Esophagus squamous epithelium (tissue), 5 donors: ENCODE measurements around the gene FRMD1. TPM values are rescaled to one million over a fixed set of nuclear protein-coding genes. Genes with fewer than 3 reads are reported as not detected.

Experiments used
- DNase-seq: peaks from one replicate; lab custom pipeline; 2025; lab: John Stamatoyannopoulos, UW
- H3K27ac ChIP-seq, 4 donors: fragments of 200-600 bp; sonication (generic); one replicate each; pipeline ENCODE4 v1.5.1; 2016 to 2019; ENCODE audit warnings: mild to moderate bottlenecking in 1 of 4
- H3K27me3 ChIP-seq, 4 donors: fragments of 200-600 bp; sonication (generic); 1 replicate in 3 of 4; 2 replicates in 1 of 4; pipeline versions ENCODE4 v1.5.1 to v1.6.0; 2017 to 2021; ENCODE audit warnings: antibody characterized with exemption in 1 of 4
- H3K36me3 ChIP-seq, 3 donors: fragments of 200-600 bp; sonication (generic); one replicate each; pipeline ENCODE4 v1.5.1; 2016 to 2019
- H3K4me1 ChIP-seq, 3 donors: fragments of 200-600 bp; sonication (generic); one replicate each; pipeline ENCODE4 v1.5.1; 2017 to 2019
- H3K4me3 ChIP-seq, 4 donors: fragments of 200-600 bp; sonication (generic); 1 replicate in 3 of 4; 2 replicates in 1 of 4; pipeline ENCODE4 v1.5.1; 2016 to 2019; ENCODE audit warnings: mild to moderate bottlenecking in 2 of 4, moderate library complexity in 1 of 4
- H3K9me3 ChIP-seq, 3 donors: fragments of 200-600 bp; sonication (generic); one replicate each; pipeline ENCODE4 v1.5.1; 2016 to 2019
- CTCF ChIP-seq, 6 experiments: fragments of 450-650 bp in 4 of 6; fragments of 200-600 bp in 2 of 6; sonication (generic) in 2 of 6; IDR thresholded peaks; one replicate each; pipeline ENCODE4 v1.5.1; 2016 to 2019; ENCODE audit warnings: antibody characterized with exemption in 6 of 6, mild to moderate bottlenecking in 4 of 6, moderate library complexity in 4 of 6
- POLR2A ChIP-seq, 4 donors: fragments of 450-650 bp; IDR thresholded peaks; one replicate each; pipeline ENCODE4 v1.6.1; 2017; ENCODE audit warnings: antibody characterized with exemption in 4 of 4, mild to moderate bottlenecking in 4 of 4, moderate library complexity in 3 of 4
- WGBS, 2 donors: methylation state at CpG; one replicate each; pipeline ENCODE4 v1.1.5; 2018; 5-methylcytosine and 5-hydroxymethylcytosine counted together
- intact Hi-C: fragments of 100-400 bp; cut with DNase I; formaldehyde crosslinking; loops from one replicate; pipeline ENCODE4 v1.15.0; 2022
- total RNA-seq, 4 donors: library from RNA; depleted of rRNA; stranded (reverse); fragments of >200 nt; gene quantifications; one replicate each; pipeline ENCODE4 v1.1.0, GENCODE V29; 2016
- donor health status: DM: yes; HTN: yes; CAD: no.

FRMD1 gene
- total RNA-seq, 4 donors from 2014 or later, result 0.13 to 0.19 TPM; not detected in 2

GRCh38 chr6:168050225-168050880 is 28.7 kb downstream of the FRMD1 start:
- DNase-seq, result no peak
- no peak for TF ChIP-seq CTCF (IDR thresholded peaks at IDR 0.05)
- no peak for TF ChIP-seq POLR2A (IDR thresholded peaks at IDR 0.05)
- Histone ChIP-seq H3K4me3 (no peak overlapping the region), H3K36me3 (no peaks in the 10 kb centered on the region), H3K27ac (no peak overlapping the region), H3K27me3 (no peaks in the 10 kb centered on the region), H3K4me1 (peaks cover 0 to 16% (median 0%) of the 10 kb centered on the region in 3 donors), H3K9me3 (no peaks in the 10 kb centered on the region)
- intact Hi-C loops, result no loop called here
- 71 to 90% methylated on average over 8 to 19 of the region's 27 CpGs for WGBS, 2 donors

- no peaks in the 10 kb centered on the region for H3K9me3 ChIP-seq
- intact Hi-C loops, result no loop called here
- 82 to 83% methylated on average over 3 to 18 of the region's 21 CpGs for WGBS, 2 donors
- H3K27me3 ChIP-seq, result no peaks in the 10 kb centered on the region
- no peak overlapping the region for H3K27ac ChIP-seq
- H3K4me1 ChIP-seq, result peaks cover 0 to 14% (median 0%) of the 10 kb centered on the region in 3 donors
- DNase-seq, result no peak
- H3K4me3 ChIP-seq, result no peak overlapping the region
- TF ChIP-seq CTCF (IDR thresholded peaks at IDR 0.05) (no peak), POLR2A (IDR thresholded peaks at IDR 0.05) (no peak)
- no peaks in the 10 kb centered on the region for H3K36me3 ChIP-seq
Observed at GRCh38 chr6:168049706-168050224, 29.2 kb downstream of the FRMD1 start.

- no peaks in the 10 kb centered on the region for H3K9me3 ChIP-seq
- no peaks in the 10 kb centered on the region for H3K27me3 ChIP-seq
- no peak overlapping the region for H3K27ac ChIP-seq
- DNase-seq, result no peak
- no peak overlapping the region for H3K4me3 ChIP-seq
- peaks cover 0 to 10% (median 0%) of the 10 kb centered on the region in 3 donors for H3K4me1 ChIP-seq
- WGBS, 2 donors, result 86 to 95% methylated on average over 6 to 16 of the region's 20 CpGs
- TF ChIP-seq POLR2A (IDR thresholded peaks at IDR 0.05) (no peak), CTCF (IDR thresholded peaks at IDR 0.05) (no peak)
- intact Hi-C loops, result no loop called here
- H3K36me3 ChIP-seq, result no peaks in the 10 kb centered on the region
Observed at GRCh38 chr6:168049277-168049676, 29.7 kb downstream of the FRMD1 start.

GRCh38 chr6:168048724-168049025 is 30.3 kb downstream of the FRMD1 start:
- intact Hi-C loops, result no loop called here
- H3K36me3 ChIP-seq, result no peaks in the 10 kb centered on the region
- 76 to 100% methylated on average over 1 to 5 of the region's 10 CpGs for WGBS, 2 donors
- peaks cover 0 to 10% (median 0%) of the 10 kb centered on the region in 3 donors for H3K4me1 ChIP-seq
- no peak overlapping the region for H3K27ac ChIP-seq
- no peaks in the 10 kb centered on the region for H3K9me3 ChIP-seq
- no peaks in the 10 kb centered on the region for H3K27me3 ChIP-seq
- TF ChIP-seq POLR2A (IDR thresholded peaks at IDR 0.05), result no peak
- no peak overlapping the region for H3K4me3 ChIP-seq
- no peak for DNase-seq

GRCh38 chr6:168047841-168048723 is 30.9 kb downstream of the FRMD1 start:
- H3K9me3 ChIP-seq, result no peaks in the 10 kb centered on the region
- DNase-seq, result no peak
- H3K27me3 ChIP-seq, result no peaks in the 10 kb centered on the region
- H3K36me3 ChIP-seq, result no peaks in the 10 kb centered on the region
- peaks cover 0 to 10% (median 0%) of the 10 kb centered on the region in 3 donors for H3K4me1 ChIP-seq
- intact Hi-C loops, result no loop called here
- no peak for TF ChIP-seq POLR2A (IDR thresholded peaks at IDR 0.05)
- no peak for TF ChIP-seq CTCF (IDR thresholded peaks at IDR 0.05)
- WGBS, 2 donors, result 60 to 89% methylated on average over 1 to 3 of the region's 31 CpGs
- no peak overlapping the region for H3K4me3 ChIP-seq
- H3K27ac ChIP-seq, result no peak overlapping the region
